Endometrial microvascular endothelial cells (primary cell): ENCODE results near the gene ELL2. TPM values are rescaled to one million over a fixed set of nuclear protein-coding genes. Genes with fewer than 3 reads are reported as not detected.
"Not testable (repeated sequence)": the region's sequence is repeated elsewhere in the genome, so short reads cannot be mapped to it uniquely, and the experiment has no call there.

Experiments used
- in situ Hi-C: cut with HindIII; loops from 2 replicates; pipeline ENCODE4 v1.10.0; 2017; ENCODE audit warnings: low sequenced_read_pairs, low pct_unique_long_range_greater_than_20kb; ENCODE audit errors: inconsistent ontology term
- total RNA-seq: library from RNA; depleted of rRNA; stranded (reverse); fragments of >200 nt; gene quantifications from one replicate; pipeline ENCODE4 v1.2.3, GENCODE V29; 2015; ENCODE audit errors: inconsistent ontology term

ELL2 gene
- total RNA-seq, 1 donor from 2014 or later = 47.2 TPM

DNA sequence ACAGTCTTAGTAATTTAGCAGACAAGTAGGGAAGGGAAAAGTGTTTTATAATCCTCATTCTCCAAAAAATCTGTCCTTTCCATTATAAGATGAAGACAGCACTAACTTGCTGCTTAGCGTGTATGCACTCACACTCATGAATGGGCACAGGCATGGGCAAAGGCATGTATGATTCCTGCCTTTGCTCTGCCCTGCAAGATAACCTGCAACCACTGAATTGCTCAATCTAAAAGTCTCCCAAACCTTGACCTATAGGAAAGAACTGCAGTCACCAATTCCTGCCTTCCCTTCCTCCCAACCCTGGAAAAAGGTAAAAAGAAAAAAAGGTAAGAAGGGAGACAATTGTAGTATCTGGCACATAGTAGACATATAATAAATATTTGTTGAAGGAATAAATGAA, 40.8 kb downstream of the ELL2 start:
- in situ Hi-C loops = no loop called here

DNA sequence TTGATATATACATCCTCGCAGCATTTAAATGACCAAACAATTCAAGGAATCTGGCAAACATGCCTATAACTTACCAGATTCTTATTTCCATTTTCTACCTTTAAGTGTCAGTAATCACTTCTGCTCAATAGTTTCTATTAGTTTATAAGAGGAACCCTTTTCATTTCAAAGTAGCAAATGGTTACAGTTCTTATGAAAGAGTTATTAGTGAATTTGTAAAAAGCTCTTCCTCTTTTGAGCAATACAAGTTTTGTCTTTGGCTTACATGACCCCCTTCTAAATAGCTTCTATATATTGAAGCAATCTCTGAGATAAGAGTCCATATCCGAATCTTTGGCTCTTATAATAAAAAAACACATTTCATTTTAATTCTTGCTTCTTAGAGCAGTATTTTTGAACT, 42.0 kb downstream of the ELL2 start:
- in situ Hi-C loops = no loop called here

- in situ Hi-C loops = no loop called here
Observed at GRCh38 chr5:95918421-95919006, 43.1 kb downstream of the ELL2 start.

DNA sequence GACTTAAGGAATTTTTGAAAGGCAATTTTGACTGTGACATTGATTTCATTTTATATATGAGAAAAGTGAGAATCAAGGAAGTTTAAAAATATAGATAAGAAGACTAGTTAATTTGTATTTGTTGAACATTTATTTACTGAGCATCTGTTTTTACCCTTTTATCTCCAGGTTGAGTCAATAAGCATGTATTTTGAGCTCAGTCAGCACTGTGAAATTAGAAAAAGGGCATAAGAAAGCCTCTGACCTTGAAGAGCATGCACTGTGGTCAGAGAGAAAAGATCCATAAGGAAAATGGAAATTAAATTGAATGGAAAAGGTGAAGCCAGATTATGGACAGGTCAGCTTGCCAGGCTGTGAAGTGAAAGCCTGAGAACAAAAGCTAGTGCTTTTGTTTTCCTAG, 44.4 kb downstream of the ELL2 start:
- in situ Hi-C loops = no loop called here

DNA sequence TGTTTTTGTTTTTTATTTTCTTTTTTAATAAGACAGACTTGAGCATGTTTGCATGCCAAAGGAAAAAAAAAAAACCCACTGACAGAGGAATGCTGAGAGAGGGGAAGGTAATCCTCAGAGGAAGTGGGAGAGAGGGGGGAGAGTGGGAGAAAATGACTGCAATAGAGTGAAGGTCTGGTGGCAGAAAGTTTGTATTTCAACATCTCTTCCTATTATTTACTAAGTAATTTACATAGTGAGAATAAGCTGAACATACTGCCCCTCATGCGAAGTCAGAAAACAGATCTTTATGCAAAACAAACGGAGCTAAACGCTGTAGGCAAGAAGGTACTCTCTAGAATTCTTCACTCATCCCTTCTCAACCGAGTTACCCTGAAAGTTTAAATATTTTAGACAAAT, 45.0 kb downstream of the ELL2 start:
- in situ Hi-C loops = no loop called here

GRCh38 chr5:95915999-95916686, 45.5 kb downstream of the ELL2 start:
- in situ Hi-C loops = no loop called here

- in situ Hi-C loops = no loop called here
Observed at GRCh38 chr5:95913663-95914062, 48.0 kb downstream of the ELL2 start.

- in situ Hi-C loops = no loop called here
Observed at GRCh38 chr5:95912029-95912428, 49.6 kb downstream of the ELL2 start.

GRCh38 chr5:95910521-95910920, 51.1 kb downstream of the ELL2 start:
- in situ Hi-C loops = no loop called here

- in situ Hi-C loops = no loop called here
Observed at GRCh38 chr5:95909738-95910137, 51.9 kb downstream of the ELL2 start.

GRCh38 chr5:95908799-95909198, 52.9 kb downstream of the ELL2 start:
- in situ Hi-C loops = no loop called here

GRCh38 chr5:95907740-95908706, 53.6 kb downstream of the ELL2 start:
- in situ Hi-C loops = no loop called here

GRCh38 chr5:95907067-95907705, 54.5 kb downstream of the ELL2 start:
- in situ Hi-C loops = no loop called here

GRCh38 chr5:95906398-95906797, 55.3 kb downstream of the ELL2 start:
- in situ Hi-C loops = not testable (repeated sequence)

DNA sequence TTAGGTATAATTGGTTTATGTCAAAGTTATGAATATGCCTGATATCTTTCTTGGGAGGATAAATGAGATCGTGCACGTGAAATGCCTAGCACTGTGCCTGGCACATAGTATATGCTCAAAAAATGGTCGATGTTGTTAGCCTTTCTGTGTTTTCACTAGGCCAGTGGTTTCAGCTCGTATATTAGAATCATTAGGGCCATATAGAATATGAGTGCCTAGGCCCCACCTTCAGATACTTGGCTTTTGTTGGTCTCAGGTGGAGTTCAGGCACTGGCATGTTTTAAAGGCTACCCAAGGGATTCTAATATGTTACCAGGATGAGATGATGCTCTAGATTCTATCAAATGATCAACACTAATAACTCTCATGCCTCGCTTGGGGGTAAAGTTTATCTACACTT, 56.8 kb downstream of the ELL2 start:
- in situ Hi-C loops = no loop called here

DNA sequence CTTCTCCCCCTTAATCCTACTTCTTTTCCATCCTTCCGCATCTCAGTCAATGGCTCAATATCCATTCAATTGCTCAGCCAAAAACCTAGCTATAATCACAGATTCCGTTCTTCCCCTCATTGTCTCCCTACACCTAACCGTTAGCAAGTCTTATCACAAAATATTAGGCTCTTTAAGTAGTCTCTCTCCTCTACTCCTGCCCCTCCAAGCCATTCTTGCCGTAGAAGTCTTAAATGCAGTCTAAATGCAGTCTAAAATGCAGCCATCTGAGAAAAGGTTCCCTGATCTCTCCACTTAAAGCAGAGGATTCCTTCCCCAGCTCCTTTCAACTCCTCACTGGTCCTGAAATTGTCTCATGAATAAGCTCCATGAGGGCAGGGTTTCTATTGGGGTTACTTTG, 57.8 kb downstream of the ELL2 start:
- in situ Hi-C loops = no loop called here

DNA sequence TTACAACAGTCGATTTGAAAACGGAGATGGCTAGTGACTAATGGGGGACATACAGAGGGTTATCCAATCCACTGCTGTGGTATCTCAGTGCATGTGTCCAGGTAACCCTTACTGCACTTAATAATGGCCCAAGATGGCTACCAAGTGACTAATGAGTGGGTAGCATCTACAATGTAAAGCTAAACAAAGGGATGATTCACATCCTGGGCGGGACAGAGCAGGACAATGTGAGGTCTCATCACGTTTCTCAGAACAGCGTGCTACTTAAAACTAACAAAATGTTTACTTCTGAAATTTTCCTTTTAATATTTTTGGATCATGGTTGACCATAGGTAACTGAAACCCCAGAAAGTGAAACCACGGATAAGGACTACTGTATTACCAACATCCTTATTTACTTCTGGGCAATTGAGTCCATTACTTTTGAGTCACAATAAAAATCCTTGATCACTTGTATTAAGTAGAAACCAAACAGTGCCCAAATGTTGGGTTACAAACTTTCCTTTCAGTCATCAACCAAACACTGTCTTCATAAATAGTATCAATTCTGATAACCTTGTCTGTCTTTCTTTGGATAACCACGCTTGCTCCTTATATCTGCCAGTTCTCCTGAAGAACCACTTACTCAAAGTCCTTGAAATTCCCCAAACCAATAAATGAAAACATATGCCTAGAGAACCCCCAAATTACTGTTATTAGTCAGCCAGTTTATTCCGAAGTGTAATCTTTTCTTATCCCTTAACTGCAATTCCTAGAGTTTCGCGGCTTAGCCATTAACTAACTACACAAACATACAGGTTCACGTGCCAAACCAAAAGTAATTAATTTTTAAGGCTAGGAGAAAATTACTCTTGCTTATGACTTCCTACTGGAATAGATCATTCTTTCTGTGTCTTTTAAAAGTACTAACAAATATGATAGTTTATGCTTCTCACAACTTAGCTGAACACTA, 59.7 kb downstream of the ELL2 start:
- in situ Hi-C loops = no loop called here

DNA sequence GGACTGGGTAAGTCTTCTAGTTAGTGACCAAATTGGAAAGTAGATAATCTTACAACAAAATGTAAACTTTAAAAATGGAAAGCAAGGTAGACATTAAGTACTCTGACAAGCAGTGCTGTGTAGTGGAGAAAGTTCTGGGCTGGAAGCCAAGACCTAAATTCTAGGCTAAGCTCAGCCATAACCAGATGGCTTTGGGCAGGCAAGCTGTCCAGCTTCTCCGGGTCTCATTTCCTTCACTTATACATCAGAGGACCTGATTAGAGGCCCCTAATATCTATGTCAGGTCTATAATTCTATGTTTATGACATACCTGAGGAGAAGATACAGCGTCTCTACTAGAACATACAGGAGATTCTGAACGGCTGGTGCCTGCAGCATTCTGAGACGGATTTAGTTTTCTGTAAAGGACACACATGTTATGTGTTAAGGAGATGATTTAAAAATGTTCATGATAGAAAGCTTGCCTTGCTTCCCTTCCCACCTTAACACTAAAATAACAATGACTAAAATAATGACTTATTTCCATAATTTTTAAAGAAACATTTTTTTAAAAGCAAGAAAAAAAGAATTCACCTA, 61.2 kb downstream of the ELL2 start:
- in situ Hi-C loops = no loop called here
